ENCODE data around the gene PGAM1. TPM values are rescaled to one million over a fixed set of nuclear protein-coding genes. Genes with fewer than 3 reads are reported as not detected.

The PGAM1 gene
- total and polyA plus RNA-seq, 9 of the 15 experiments (the other 6 are each of a cell fraction or from before 2014, with no cell fraction given), result 40.3 to 559 (median 269) TPM

- no peaks in the 10 kb centered on the region for H3K9me1 ChIP-seq (ENCODE audit: control insufficient read depth, insufficient read depth, low read length)
- H3K4me1 ChIP-seq (replicated peaks in 1 of 2; ENCODE audit: control insufficient read depth in 2 of 2, insufficient read depth in 2 of 2, low read length in 2 of 2), result peaks cover 9 to 10% of the 10 kb centered on the region in 2 experiments; a peak in 3 of 5 replicates
- H3K9me3 ChIP-seq (replicated peaks; ENCODE audit: control insufficient read depth, insufficient read depth, low read depth, low read length), result no peaks in the 10 kb centered on the region
- no peaks in the 10 kb centered on the region for H3K27me3 ChIP-seq (ENCODE audit: control insufficient read depth in 2 of 2, insufficient read depth in 2 of 2, low read length in 2 of 2)
- H2AFZ ChIP-seq (ENCODE audit: low read depth, low read length), result no peak overlapping the region
- no peak for ATAC-seq
- peaks cover 33% of the 10 kb centered on the region; the same call in 2 of the 3 replicates for H3K36me3 ChIP-seq (ENCODE audit: control insufficient read depth, insufficient read depth, low read length)
- H3K79me2 ChIP-seq (ENCODE audit: control insufficient read depth, insufficient read depth, low read length), result peaks cover 41% of the 10 kb centered on the region
- intact Hi-C loops (cut with micrococcal nuclease) (no loop called here), in situ Hi-C loops (cut with MboI) (no loop called here)
- POLR2A ChIA-PET, result interaction anchor here (1.7 kb wide), 1 partner anchor 16 kb away, joined by 4 read pairs; no protein-coding TSS in a partner anchor
- H4K20me1 ChIP-seq (replicated peaks; ENCODE audit: control insufficient read depth, insufficient read depth, low read length), result no peaks in the 10 kb centered on the region
- CTCF ChIA-PET (ENCODE audit: low intra/inter-chr PET ratio), result no interaction called here
- no peak for DNase-seq (ENCODE audit: extremely low read depth in 1 of 4, low spot score in 3 of 4)
- peak overlapping the region in 1 of 2 experiments; percentile 79; a peak in 1 of 4 replicates for H3K9ac ChIP-seq (ENCODE audit: insufficient read depth in 1 of 2, low read depth in 2 of 2, low read length in 2 of 2)
- WGBS (ENCODE audit: insufficient coverage, low coverage, missing lambda C conversion rate), result 77% methylated on average over 1 of the region's 1 CpG
- no peak overlapping the region for H3K27ac ChIP-seq (ENCODE audit: extremely low read depth, low read depth, low read length)
- no peak overlapping the region for H3K4me2 ChIP-seq (ENCODE audit: insufficient read depth, low read length)
- no TSS peak for BruUV-seq (replicated peaks)
- H3K4me3 ChIP-seq, result no peak overlapping the region
- no peak for FAIRE-seq
- TF ChIP-seq CHD7 (IDR thresholded peaks at IDR 0.05; ENCODE audit: low read depth, low read length), result no peak
- TF ChIP-seq, protein P1, sequence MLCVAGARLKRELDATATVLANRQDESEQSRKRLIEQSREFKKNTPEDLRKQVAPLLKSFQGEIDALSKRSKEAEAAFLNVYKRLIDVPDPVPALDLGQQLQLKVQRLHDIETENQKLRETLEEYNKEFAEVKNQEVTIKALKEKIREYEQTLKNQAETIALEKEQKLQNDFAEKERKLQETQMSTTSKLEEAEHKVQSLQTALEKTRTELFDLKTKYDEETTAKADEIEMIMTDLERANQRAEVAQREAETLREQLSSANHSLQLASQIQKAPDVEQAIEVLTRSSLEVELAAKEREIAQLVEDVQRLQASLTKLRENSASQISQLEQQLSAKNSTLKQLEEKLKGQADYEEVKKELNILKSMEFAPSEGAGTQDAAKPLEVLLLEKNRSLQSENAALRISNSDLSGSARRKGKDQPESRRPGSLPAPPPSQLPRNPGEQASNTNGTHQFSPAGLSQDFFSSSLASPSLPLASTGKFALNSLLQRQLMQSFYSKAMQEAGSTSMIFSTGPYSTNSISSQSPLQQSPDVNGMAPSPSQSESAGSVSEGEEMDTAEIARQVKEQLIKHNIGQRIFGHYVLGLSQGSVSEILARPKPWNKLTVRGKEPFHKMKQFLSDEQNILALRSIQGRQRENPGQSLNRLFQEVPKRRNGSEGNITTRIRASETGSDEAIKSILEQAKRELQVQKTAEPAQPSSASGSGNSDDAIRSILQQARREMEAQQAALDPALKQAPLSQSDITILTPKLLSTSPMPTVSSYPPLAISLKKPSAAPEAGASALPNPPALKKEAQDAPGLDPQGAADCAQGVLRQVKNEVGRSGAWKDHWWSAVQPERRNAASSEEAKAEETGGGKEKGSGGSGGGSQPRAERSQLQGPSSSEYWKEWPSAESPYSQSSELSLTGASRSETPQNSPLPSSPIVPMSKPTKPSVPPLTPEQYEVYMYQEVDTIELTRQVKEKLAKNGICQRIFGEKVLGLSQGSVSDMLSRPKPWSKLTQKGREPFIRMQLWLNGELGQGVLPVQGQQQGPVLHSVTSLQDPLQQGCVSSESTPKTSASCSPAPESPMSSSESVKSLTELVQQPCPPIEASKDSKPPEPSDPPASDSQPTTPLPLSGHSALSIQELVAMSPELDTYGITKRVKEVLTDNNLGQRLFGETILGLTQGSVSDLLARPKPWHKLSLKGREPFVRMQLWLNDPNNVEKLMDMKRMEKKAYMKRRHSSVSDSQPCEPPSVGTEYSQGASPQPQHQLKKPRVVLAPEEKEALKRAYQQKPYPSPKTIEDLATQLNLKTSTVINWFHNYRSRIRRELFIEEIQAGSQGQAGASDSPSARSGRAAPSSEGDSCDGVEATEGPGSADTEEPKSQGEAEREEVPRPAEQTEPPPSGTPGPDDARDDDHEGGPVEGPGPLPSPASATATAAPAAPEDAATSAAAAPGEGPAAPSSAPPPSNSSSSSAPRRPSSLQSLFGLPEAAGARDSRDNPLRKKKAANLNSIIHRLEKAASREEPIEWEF (CRISPR knock-in tag; IDR thresholded peaks at IDR 0.05), result no peak
- no peak for TF ChIP-seq E2F3 (CRISPR knock-in tag; IDR thresholded peaks at IDR 0.05)
These were observed 18.2 kb downstream of the PGAM1 start for GRCh38 chr10:97444212-97444611.

All from K562 (cell line).